ENCODE data around the gene SLC46A2.

The SLC46A2 gene

GRCh38 chr9:112890106-112891081, at the start of gene SLC46A2:
Gene SLC46A2, minus strand, starts transcription at chr9:112890876. Its CDS starts 195 bp downstream, at chr9:112890681.
- ChIA-PET POLR2A (ENCODE audit: low non-redundant PET) (no interaction called here), CTCF (interaction anchor here (0.6 kb wide), 1 partner anchor 21 kb away, joined by 4 read pairs; no protein-coding TSS in a partner anchor)
- no peak for TF ChIP-seq CTCF (conservative IDR thresholded peaks at IDR 0.05; ENCODE audit: low read depth)
- no peak for DNase-seq (ENCODE audit: low spot score)
- no peak within 1 kb of the TSS for H3K27ac ChIP-seq

GRCh38 chr9:112939418-112939817, 48.7 kb upstream of the SLC46A2 start:
- ChIA-PET POLR2A (ENCODE audit: low non-redundant PET) (no interaction called here), CTCF (no interaction called here)
- no peak overlapping the region for H3K27ac ChIP-seq
- no peak for TF ChIP-seq CTCF (conservative IDR thresholded peaks at IDR 0.05; ENCODE audit: low read depth)
- no peak for DNase-seq (ENCODE audit: low spot score)

GRCh38 chr9:112933696-112934095, 43.0 kb upstream of the SLC46A2 start:
- TF ChIP-seq CTCF (conservative IDR thresholded peaks at IDR 0.05; ENCODE audit: low read depth), result no peak
- no peak for DNase-seq (ENCODE audit: low spot score)
- CTCF ChIA-PET, result no interaction called here
- POLR2A ChIA-PET (ENCODE audit: low non-redundant PET), result no interaction called here
- H3K27ac ChIP-seq, result no peak overlapping the region

GRCh38 chr9:112925058-112925641, 34.5 kb upstream of the SLC46A2 start:
- POLR2A ChIA-PET (ENCODE audit: low non-redundant PET), result no interaction called here
- H3K27ac ChIP-seq, result no peak overlapping the region
- DNase-seq (ENCODE audit: low spot score), result peak; percentile 69
- CTCF ChIA-PET, result interaction anchor here (0.7 to 1.0 kb wide), 5 partner anchors 13 to 187 kb away, joined by 3 to 5 read pairs (median 3); no protein-coding TSS in a partner anchor
- peak; percentile 70 for TF ChIP-seq CTCF (conservative IDR thresholded peaks at IDR 0.05; ENCODE audit: low read depth)

GRCh38 chr9:112921549-112921948, 30.9 kb upstream of the SLC46A2 start:
- peak; percentile 29 for DNase-seq (ENCODE audit: low spot score)
- ChIA-PET CTCF (interaction anchor here (3.3 kb wide), 1 partner anchor 191 kb away, joined by 18 read pairs; no protein-coding TSS in a partner anchor), POLR2A (ENCODE audit: low non-redundant PET) (no interaction called here)
- no peak overlapping the region for H3K27ac ChIP-seq
- peak; percentile 45 for TF ChIP-seq CTCF (conservative IDR thresholded peaks at IDR 0.05; ENCODE audit: low read depth)

- ChIA-PET CTCF (interaction anchor here (0.5 to 1.1 kb wide), 6 partner anchors 15 to 376 kb away, joined by 3 to 5 read pairs (median 3); no protein-coding TSS in a partner anchor), POLR2A (ENCODE audit: low non-redundant PET) (no interaction called here)
- no peak for DNase-seq (ENCODE audit: low spot score)
- TF ChIP-seq CTCF (conservative IDR thresholded peaks at IDR 0.05; ENCODE audit: low read depth), result no peak
- no peak overlapping the region for H3K27ac ChIP-seq
These were observed 27.3 kb upstream of the SLC46A2 start for GRCh38 chr9:112917987-112918362.

Measured in RWPE1 (cell line).